T-helper 9 cell (primary cell): ENCODE results near the gene ODF2.
"Not testable (repeated sequence)": the region's sequence is repeated elsewhere in the genome, so short reads cannot be mapped to it uniquely, and the experiment has no call there.

Source experiments
- DNase-seq: peaks from one replicate; pipeline ENCODE4 v3.0.0-alpha.2; 2020

Gene ODF2

DNA sequence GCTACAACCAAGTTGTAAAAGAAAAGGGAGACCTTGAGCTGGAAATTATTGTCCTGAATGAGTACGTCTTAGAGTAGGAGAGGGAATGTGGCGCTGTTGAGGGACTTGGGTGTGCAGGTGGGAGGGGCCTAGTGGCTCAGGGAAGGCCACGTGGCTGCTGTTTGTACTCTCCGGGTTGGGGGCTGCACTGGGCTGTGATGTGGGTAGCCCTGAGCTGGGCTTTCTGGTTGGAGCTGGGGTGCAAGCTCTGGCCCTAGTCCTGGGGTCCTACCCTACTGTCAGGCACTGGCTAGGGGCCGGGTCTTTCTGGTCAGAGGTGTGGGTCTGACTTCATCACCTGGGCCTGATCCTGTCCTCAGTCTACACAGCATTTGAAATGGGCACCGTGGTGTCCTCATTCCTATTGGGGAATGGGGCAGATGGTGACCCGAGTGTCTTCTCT lies 29.6 kb downstream of the ODF2 start:
- no peak for DNase-seq

- no peak for DNase-seq
These were observed 30.4 kb downstream of the ODF2 start for GRCh38 chr9:128486201-128486600.

GRCh38 chr9:128493424-128493823 lies 37.6 kb downstream of the ODF2 start:
- no peak for DNase-seq

- DNase-seq: no peak
These were observed 38.4 kb downstream of the ODF2 start for GRCh38 chr9:128494108-128494745.

DNA sequence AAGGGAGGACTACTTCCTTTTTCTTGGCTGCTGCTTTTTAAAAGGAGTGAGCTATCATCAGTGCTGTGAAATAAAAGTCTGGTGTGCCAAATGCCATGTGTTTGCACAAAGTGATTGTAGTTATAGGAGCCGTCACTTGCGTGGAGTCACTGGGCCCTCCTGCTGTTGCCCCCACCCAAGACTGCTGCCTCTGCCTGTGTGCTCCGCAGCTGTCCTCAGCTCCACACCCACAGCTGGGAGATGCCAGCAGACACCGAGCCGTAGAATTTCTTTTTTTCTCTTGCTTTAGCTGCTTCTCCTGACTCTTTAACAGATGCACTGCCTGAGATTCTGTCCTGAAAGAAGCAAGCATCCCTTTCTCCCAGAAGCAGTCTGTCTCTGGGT lies 38.9 kb downstream of the ODF2 start:
- no peak for DNase-seq

DNA sequence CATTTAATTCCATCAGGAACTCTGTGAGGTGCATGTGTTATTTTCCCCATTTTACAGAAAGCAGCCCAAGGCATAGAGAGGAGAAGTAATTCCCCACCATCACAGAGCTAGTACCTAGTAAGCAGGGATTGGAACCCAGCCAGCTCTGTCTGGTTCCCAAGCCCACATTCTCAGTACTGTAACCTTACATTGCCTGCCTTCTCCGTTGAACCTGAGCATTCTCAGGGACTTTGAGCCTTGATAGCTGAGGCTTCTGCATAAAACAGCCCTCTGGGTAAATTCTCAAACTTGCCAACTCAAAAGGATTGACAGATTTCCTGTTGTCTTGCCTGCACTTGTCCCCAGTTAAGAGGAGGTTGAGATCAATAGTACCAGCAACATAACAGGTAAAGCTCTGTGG lies 39.5 kb downstream of the ODF2 start:
- no peak for DNase-seq

- DNase-seq: no peak
These were observed 40.1 kb downstream of the ODF2 start for GRCh38 chr9:128495804-128496417.

DNA sequence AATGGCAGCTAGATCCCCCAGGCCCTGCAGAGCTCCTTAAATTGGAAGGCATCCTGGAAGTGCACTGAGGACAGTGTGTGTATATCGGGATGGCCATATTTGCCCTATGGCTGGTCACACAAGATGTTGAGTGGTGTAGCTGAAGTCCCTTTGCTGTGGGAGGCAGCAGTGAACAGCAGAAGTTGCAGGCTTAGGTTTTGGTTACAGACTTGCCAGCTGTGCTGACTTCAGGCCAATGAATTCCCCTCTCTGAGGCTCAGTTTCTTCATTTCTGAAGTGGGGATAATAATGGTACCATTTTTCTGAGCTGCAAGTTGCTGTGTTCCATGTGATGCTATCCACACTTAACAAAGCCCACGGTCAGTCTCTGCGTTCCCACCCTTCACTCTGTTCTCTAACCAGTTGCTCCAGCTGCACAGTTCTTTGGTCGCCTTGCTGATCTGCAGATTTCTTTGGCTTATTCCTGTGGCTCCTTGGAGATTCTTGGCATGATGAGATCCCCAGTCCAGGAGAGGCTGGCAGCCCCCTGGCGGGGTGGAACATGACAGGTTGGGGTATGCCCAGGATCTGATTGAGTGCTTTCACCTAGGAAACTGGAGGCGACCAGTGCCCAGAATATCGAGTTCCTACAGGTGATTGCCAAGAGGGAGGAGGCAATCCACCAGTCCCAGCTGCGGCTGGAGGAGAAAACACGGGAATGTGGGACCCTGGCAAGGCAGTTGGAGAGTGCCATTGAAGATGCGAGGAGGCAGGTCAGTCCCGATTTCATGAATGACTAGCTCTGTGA lies 42.2 kb downstream of the ODF2 start:
- DNase-seq: no peak

GRCh38 chr9:128498911-128499310 lies 43.1 kb downstream of the ODF2 start:
- DNase-seq: no peak

DNA sequence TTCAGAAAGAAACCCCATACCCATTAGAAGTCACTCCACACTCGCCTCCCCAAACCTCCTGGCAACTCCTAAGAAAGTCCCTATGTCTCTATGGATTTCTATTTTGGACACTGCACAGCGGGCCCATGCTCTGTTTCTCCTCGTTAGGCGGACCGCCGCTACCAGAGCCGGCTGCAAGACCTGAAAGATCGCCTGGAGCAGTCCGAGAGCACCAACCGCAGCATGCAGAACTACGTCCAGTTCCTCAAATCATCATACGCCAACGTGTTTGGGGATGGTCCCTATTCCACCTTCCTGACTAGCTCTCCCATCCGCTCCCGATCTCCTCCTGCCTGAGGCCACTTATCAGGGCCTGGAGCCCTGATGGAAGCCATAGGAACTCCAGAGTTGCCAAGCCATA lies 44.1 kb downstream of the ODF2 start:
- DNase-seq: no peak

DNA sequence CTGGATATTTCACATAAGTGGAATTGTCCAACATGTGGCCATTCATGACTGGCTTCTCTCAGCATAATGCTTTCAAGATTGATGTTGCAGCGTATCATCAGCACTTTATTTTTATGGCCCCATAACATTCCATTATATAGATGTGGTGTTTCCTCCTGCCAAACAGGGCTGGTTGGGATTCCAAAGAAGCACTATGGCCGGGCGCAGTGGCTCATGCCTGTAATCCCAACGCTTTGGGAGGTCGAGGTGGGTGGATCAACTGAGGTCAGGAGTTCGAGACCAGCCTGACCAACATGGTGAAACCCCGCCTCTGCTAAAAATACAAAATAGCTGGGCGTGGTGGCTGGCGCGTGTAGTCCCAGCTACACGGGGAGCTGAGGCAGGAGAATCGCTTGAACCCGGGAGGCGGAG lies 47.6 kb downstream of the ODF2 start:
- DNase-seq: not testable (repeated sequence)

DNA sequence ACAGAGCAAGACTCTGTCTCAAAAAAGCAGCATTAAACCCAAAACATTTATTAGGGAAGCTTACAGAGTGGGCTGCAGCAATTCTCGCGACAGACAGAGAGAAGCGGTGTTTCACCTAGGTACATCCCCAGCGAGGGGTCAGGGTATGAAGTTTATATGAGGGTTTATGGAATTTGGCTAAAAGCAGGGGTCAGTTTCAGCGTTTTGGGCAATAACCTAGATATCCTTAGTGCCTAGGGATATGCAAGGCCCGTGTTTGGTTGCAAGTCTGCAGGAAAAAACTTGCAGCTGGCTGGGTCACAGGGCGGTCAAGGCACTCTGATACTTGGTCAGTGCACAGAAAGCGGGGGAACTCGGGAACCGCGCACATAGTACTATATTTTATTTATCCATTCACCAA lies 48.1 kb downstream of the ODF2 start:
- no peak for DNase-seq

GRCh38 chr9:128504485-128505413 lies 48.9 kb downstream of the ODF2 start, which contains the start of gene GLE1:
Gene GLE1 (plus strand): TSS chr9:128504719. CDS start chr9:128504806, 87 bp downstream.
- DNase-seq: peak; percentile 98

DNA sequence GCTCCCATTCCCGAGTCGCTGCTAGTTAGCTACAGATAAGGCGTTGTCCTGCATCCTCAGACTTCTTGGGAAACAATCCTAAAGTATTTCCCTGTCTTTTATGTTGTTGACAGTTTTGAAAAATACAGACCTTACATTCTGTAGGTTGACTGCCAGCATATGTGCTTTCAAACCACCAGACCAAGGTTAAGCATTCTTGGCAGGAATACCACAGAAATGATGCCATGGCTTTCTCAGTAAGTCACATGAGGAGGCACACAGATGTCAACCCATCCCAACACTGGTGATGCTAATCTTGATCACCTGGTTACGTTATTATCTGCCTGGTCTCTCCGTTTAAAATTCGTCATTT lies 49.6 kb downstream of the ODF2 start:
- DNase-seq: no peak

DNA sequence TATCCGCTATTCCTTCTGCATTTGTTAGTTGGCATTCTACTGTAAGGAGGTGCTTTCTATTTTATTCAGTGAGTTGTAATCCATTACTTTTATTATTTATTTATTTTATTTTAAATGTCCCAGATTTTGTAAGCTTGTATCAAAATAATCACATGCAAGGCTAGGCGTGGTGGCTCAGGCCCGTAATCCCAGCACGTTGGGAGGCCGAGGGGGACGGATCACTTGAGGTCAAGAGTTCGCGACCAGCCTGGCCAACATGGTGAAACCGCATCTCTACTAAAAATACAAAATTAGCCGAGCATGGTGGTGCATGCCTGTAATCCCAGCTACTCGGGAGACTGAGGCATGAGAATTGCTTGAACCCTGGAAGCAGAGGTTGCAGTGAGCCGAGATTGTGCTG lies 50.1 kb downstream of the ODF2 start:
- not testable (repeated sequence) for DNase-seq

DNA sequence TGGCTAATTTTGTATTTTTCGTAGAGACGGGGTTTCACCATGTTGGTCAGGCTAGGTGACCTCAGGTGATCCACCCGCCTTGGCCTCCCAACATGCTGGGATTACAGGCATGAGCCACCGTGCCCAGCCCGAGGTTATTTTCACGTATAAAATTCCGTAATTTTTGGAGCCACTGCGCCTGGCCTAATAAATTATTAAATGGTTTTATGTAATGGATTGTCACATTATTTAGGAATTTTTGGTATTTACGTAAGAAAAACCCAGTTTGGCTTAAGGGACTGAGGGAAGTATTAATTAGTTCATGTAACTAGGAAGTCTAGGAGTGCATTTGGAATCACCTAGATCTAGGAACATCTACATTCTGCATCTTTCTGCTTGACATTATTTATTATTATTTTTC lies 57.0 kb downstream of the ODF2 start:
- DNase-seq: no peak

- DNase-seq: no peak
These were observed 66.2 kb downstream of the ODF2 start for GRCh38 chr9:128521956-128522355.

- DNase-seq: no peak
These were observed 67.6 kb downstream of the ODF2 start for GRCh38 chr9:128523199-128523925.

DNA sequence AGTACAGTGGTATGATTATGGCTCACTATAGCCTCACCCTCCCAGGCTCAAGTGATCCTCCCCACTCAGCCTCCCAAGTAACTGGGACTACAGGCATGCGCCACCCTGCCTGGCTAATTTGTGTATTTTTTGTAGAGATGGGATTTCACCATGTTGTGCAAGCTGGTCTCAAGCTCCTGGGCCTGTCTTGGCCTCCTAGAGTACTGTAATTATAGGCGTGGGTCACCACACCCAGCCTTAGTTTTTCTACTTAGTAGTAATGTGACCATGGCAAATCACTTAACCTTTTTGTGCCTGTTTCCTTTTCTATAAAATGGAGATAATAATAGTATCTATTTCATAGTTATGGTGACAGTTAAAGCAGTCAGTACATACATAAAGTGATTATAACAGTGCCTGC lies 70.9 kb downstream of the ODF2 start:
- DNase-seq: no peak

DNA sequence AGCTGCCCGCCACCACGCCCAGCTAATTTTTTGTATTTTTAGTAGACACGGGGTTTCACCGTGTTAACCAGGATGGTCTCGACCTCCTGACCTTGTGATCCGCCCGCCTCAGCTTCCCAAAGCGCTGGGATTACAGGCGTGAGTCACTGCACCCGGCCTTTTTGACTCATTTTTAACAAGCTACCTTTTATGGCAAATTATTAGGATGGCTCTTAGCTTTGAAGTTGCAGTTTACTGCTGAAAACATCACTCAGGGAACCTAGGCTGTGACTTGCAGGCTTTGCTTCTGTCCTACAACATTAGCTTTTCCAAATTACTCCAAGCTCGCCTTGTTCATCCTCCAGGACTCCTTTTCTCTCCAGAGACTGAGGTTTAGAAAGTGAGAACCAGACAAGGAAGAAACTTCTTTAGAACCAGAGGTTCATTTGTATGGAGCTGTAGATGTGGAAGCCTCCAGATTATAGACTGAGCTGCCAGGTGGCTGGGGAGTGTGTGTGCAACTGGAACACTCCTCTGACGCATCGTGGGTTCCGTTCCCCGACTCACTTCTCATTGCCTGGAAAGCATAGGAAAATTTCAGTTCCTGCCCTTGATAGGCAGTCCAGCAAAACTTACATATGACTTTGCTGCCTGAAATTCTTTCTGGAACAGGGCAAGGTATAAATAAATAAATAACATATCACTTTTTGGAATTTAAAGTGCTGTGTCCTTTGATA lies 72.8 kb downstream of the ODF2 start:
- no peak for DNase-seq

DNA sequence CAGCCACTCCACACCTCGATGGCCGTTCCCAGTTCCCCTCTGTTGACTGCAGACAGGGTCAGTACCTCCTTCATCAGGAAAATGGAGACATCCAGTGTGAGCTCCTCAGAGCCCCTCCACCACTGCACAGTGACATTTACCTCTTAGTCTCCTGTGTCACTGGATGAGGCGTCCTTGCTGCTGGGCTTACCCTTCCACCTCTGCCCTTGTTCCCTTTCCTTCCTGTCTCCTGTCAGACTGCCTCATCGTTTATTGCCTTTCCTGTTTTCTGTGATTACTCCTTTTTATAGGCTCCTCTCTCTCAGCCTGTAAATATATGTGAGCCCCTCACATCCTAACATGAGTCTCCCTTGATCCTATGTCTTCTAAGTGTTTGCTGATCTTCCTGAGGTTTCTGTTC lies 73.4 kb downstream of the ODF2 start:
- no peak for DNase-seq

DNA sequence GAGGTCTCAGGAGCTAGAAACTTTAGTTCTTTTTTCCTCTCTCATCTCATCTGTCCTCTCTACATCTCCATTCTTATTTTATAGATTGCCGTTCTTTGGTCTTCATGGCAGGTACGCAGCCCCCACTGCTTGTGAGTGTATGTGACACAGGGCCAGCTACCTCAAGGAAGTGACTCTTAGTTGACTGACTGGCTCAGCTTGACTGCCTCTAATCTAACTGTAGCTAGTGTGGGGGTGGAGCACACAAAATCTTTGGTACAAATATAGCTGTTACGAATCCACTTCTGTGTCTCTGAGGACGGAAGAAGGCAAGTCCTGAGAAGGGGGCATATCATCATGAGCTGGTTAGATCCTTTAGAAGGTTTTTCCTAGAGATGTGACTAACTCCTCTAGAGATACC lies 76.8 kb downstream of the ODF2 start:
- DNase-seq: no peak
